ENCODE results near the gene ZNF200. TPM values are rescaled to one million over a fixed set of nuclear protein-coding genes. Genes with fewer than 3 reads are reported as not detected.

The ZNF200 gene
- total RNA-seq, 2 donors from 2014 or later, result 1.2 to 11.1 TPM

DNA sequence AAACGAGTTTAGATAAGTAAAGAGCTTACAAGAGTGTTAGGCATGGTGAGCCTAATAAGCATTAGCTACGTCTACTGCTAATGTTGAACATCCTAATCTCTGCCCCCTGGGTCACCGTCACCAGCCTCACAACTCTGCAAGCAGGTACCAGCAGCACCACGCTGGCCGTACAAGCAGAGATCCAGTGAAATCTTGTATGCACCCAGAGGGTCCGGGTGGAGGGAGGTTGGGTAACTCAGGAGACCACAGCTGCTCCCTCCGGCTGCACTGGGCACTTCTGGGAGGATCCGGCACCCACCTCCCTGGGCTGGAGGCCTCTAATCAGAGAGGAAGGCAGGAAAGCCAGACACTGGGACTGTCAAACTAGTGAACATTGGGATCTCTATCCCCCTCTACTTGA lies 55.3 kb downstream of the ZNF200 start:
- ATAC-seq (ENCODE audit: insufficient number of reproducible peaks, low FRiP score, low read depth) (no peak), DNase-seq (ENCODE audit: low spot score) (no peak)
- TF ChIP-seq, protein P1, sequence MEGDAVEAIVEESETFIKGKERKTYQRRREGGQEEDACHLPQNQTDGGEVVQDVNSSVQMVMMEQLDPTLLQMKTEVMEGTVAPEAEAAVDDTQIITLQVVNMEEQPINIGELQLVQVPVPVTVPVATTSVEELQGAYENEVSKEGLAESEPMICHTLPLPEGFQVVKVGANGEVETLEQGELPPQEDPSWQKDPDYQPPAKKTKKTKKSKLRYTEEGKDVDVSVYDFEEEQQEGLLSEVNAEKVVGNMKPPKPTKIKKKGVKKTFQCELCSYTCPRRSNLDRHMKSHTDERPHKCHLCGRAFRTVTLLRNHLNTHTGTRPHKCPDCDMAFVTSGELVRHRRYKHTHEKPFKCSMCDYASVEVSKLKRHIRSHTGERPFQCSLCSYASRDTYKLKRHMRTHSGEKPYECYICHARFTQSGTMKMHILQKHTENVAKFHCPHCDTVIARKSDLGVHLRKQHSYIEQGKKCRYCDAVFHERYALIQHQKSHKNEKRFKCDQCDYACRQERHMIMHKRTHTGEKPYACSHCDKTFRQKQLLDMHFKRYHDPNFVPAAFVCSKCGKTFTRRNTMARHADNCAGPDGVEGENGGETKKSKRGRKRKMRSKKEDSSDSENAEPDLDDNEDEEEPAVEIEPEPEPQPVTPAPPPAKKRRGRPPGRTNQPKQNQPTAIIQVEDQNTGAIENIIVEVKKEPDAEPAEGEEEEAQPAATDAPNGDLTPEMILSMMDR (IDR thresholded peaks at IDR 0.05), result no peak
- Histone ChIP-seq H3K36me3 (no peaks in the 10 kb centered on the region), H3K9me3 (no peaks in the 10 kb centered on the region), H3K27ac (no peak overlapping the region), H3K27me3 (replicated peaks; ENCODE audit: insufficient read depth) (peaks cover 17% of the 10 kb centered on the region), H3K4me3 (no peak overlapping the region), H3K4me1 (ENCODE audit: control insufficient read depth in 1 of 2, low read depth in 2 of 2) (peaks cover 7 to 13% of the 10 kb centered on the region in 2 donors)

DNA sequence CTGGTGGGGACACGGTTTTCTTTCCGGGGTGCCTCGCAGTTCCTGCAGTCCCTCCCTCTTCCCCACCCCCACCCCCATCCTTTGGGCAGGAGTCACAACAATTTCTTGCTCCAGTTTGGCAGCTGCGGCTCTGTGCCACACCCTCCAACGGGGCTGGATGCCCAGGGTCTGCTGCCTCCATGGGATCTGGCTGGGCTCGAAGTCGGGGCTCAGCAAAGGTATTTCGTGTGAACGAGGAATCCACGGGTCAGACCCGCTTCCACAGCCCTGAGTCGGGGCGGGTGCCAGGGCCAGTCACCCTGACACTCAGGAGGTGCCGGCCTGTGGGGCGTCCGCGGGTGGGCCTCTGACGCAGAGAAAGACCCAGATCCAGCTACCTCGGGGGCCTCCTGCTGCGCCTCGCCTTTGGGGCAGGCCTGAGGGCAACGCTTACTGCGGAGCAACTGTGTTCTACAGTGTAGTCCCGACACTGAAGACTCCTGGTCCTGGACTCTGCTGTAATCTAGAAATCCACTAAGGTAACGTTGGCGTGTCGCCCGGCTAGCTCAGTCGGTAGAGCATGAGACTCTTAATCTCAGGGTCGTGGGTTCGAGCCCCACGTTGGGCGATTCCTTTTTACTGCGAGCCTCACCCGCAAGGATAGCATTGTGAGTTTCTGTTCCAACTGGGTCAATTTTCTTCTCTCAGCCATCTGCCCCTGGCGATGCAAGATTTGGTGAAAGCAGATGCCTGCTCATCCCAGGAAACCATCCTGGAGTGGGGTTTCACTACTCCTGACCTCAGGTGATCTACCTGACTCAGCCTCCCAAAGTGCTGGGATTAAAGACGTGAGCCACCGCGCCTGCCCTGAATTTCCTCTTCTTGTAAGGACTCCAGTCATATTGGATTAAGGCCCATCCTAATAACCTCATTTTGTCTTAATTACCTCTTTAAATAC lies 59.5 kb downstream of the ZNF200 start:
- no peak overlapping the region for H3K27ac ChIP-seq
- H3K36me3 ChIP-seq, result no peaks in the 10 kb centered on the region
- DNase-seq (ENCODE audit: low spot score) (no peak), ATAC-seq (ENCODE audit: insufficient number of reproducible peaks, low FRiP score, low read depth) (no peak)
- H3K4me1 ChIP-seq (ENCODE audit: control insufficient read depth in 1 of 2, low read depth in 2 of 2), result peaks cover 0 to 12% of the 10 kb centered on the region in 2 donors
- peaks cover 32% of the 10 kb centered on the region for H3K27me3 ChIP-seq (replicated peaks; ENCODE audit: insufficient read depth)
- TF ChIP-seq, protein P1 (IDR thresholded peaks at IDR 0.05), result no peak
- no peak overlapping the region for H3K4me3 ChIP-seq
- no peaks in the 10 kb centered on the region for H3K9me3 ChIP-seq

DNA sequence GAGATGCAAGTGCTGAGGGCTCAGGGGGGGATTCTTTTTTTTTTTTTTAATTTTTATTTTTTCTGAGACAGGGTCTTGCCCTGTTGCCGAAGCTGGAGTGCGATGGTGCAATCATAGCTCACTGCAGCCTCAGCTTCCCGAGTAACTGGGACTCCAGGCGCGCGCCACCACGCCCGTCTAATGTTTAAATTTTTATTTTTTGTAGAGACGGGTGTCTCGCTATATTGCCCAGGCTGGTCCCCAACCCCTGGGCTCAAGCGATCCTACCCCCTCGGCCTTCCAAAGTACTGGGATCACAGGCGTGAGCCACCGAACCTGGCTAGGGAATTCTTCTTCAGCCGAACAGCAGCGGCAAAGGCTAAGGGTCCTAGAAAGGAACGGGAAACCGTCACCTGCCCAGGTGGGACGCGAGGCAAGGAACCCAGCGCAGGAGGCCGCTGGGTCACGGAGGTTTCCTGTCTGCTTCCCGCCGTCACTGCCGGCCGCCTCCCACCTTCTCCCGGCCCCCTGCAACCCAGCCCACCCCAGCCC lies 60.3 kb downstream of the ZNF200 start:
- Histone ChIP-seq H3K27me3 (replicated peaks; ENCODE audit: insufficient read depth) (peaks cover 39% of the 10 kb centered on the region), H3K36me3 (no peaks in the 10 kb centered on the region), H3K27ac (no peak overlapping the region), H3K4me1 (ENCODE audit: control insufficient read depth in 1 of 2, low read depth in 2 of 2) (peaks cover 0 to 15% of the 10 kb centered on the region in 2 donors), H3K4me3 (no peak overlapping the region), H3K9me3 (no peaks in the 10 kb centered on the region)
- no peak for DNase-seq (ENCODE audit: low spot score)
- ATAC-seq (ENCODE audit: insufficient number of reproducible peaks, low FRiP score, low read depth), result no peak
- TF ChIP-seq, protein P1 (IDR thresholded peaks at IDR 0.05), result no peak

DNA sequence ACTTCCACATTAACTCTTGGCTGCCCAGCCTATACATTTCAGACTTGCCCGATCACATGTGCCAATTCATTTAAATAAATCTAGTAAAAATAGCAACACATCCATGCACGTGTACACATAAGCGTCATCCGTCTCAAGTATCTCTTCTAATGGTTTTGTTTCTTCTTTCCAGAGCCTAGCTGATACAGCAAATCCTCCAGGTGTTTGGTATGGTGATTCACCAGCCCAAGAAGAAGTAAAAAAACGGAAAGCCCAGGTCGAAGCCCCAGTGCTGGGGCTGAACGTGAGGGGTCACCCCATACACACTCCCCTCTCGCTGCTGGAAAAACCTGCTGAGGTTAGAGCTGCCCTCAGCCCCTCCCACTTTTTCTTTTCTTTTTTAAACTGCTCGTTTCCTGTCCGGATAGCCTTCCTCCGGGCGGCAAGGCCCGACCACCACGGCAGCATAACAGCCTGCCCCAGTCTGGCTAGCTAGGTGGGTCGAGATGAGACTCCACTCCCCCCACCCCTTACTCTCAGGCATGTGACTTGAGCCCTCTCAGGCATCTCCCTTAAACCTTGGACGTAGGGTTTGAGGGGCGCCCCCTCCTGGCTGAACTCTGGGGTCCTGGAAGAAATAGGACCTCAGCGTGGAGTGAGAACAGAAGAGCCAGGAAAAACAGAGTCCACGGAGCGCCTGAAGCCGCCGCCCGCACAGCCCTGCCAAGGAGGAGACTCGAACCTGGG lies 60.9 kb downstream of the ZNF200 start:
- no peak for DNase-seq (ENCODE audit: low spot score)
- TF ChIP-seq, protein P1 (IDR thresholded peaks at IDR 0.05), result no peak

More for the DNA sequence above, 60.9 kb downstream of the ZNF200 start:
- Histone ChIP-seq H3K9me3 (no peaks in the 10 kb centered on the region), H3K4me1 (ENCODE audit: control insufficient read depth in 1 of 2, low read depth in 2 of 2) (peaks cover 0 to 15% of the 10 kb centered on the region in 2 donors), H3K36me3 (no peaks in the 10 kb centered on the region), H3K4me3 (no peak overlapping the region), H3K27me3 (replicated peaks; ENCODE audit: insufficient read depth) (peaks cover 39% of the 10 kb centered on the region), H3K27ac (no peak overlapping the region)
- no peak for ATAC-seq (ENCODE audit: insufficient number of reproducible peaks, low FRiP score, low read depth)

Other genes starting within 250 kb of the ZNF200 start
- gene CLDN9, start 222.2 kb downstream of the ZNF200 start, total RNA-seq, result 1 to 10 TPM in 1 of 2 donors, not detected in 1; 1.5 TPM
- not detected for gene CLDN6, start 217.0 kb downstream of the ZNF200 start, total RNA-seq
- gene TNFRSF12A, start 214.8 kb downstream of the ZNF200 start, total RNA-seq, result 100 to 1,000 TPM; 274 to 461 TPM
- gene HCFC1R1, start 211.2 kb downstream of the ZNF200 start, total RNA-seq, result 100 to 1,000 TPM in 1 of 2 donors, 10 to 100 TPM in 1; 19.9 to 120 TPM
- gene THOC6, start 211.1 kb downstream of the ZNF200 start, total RNA-seq, result 10 to 100 TPM; 19.0 to 24.7 TPM
- 1 to 10 TPM in 1 of 2 donors, not detected in 1; 1.1 TPM for gene BICDL2, start 198.2 kb downstream of the ZNF200 start, total RNA-seq
- gene MMP25, start 188.6 kb downstream of the ZNF200 start, total RNA-seq, result 1 to 10 TPM in 1 of 2 donors, not detected in 1; 4.2 TPM
- gene IL32, start 169.5 kb downstream of the ZNF200 start, total RNA-seq, result 10 to 100 TPM; 42.4 to 55.4 TPM
- not detected for gene ZSCAN10, start 135.9 kb downstream of the ZNF200 start, total RNA-seq
- 10 to 100 TPM; 16.4 to 19.4 TPM for gene ZNF205, start 122.6 kb downstream of the ZNF200 start, total RNA-seq
- gene ZNF213, start 100.1 kb downstream of the ZNF200 start, total RNA-seq, result 10 to 100 TPM in 1 of 2 donors, 1 to 10 TPM in 1; 5.9 to 16.2 TPM
- gene OR1F1, start 47.0 kb downstream of the ZNF200 start, total RNA-seq, result not detected
- gene MEFV, start 21.5 kb upstream of the ZNF200 start, total RNA-seq, result 1 to 10 TPM; 3.5 to 6.1 TPM
- gene ZNF263, start 48.3 kb upstream of the ZNF200 start, total RNA-seq, result 10 to 100 TPM; 41.4 to 59.5 TPM
- 1 to 10 TPM; 2.3 to 5.1 TPM for gene TIGD7, start 70.3 kb upstream of the ZNF200 start, total RNA-seq
- gene ZNF75A, start 70.3 kb upstream of the ZNF200 start, total RNA-seq, result 10 to 100 TPM; 11.5 to 41.6 TPM
- gene OR2C1, start 120.7 kb upstream of the ZNF200 start, total RNA-seq, result not detected
- 10 to 100 TPM; 12.5 to 15.0 TPM for gene ZSCAN32, start 165.8 kb upstream of the ZNF200 start, total RNA-seq
- 10 to 100 TPM in 1 of 2 donors, 1 to 10 TPM in 1; 5.4 to 16.8 TPM for gene ZNF174, start 166.1 kb upstream of the ZNF200 start, total RNA-seq
- gene ZNF597, start 208.3 kb upstream of the ZNF200 start, total RNA-seq, result 1 to 10 TPM; 2.3 to 6.2 TPM
- 10 to 100 TPM; 25.2 to 40.6 TPM for gene NAA60, start 208.5 kb upstream of the ZNF200 start, total RNA-seq